GM19099 (cell line): ENCODE data around the gene MYBPC2.

Experiments used
- POLR2A ChIP-seq: IDR thresholded peaks from 3 replicates; pipeline ENCODE4 v1.6.1; 2011; ENCODE audit warnings: low read depth; ENCODE audit not compliant: insufficient read length; ENCODE audit errors: extremely low read depth

MYBPC2 gene

GRCh38 chr19:50459638-50460037, 26.9 kb downstream of the MYBPC2 start:
- TF ChIP-seq POLR2A, result no peak

- TF ChIP-seq POLR2A, result peak; percentile 45
These were observed 27.6 kb downstream of the MYBPC2 start for GRCh38 chr19:50460161-50460765.

GRCh38 chr19:50461066-50461875, 28.6 kb downstream of the MYBPC2 start:
- TF ChIP-seq POLR2A, result no peak

GRCh38 chr19:50462970-50463369, 30.3 kb downstream of the MYBPC2 start:
- TF ChIP-seq POLR2A, result no peak

GRCh38 chr19:50464348-50464747, 31.7 kb downstream of the MYBPC2 start:
- TF ChIP-seq POLR2A, result no peak

- TF ChIP-seq POLR2A, result no peak
These were observed 32.3 kb downstream of the MYBPC2 start for GRCh38 chr19:50465000-50465399.

GRCh38 chr19:50465986-50466705, 33.5 kb downstream of the MYBPC2 start:
- no peak for TF ChIP-seq POLR2A

GRCh38 chr19:50466706-50467039, 34.0 kb downstream of the MYBPC2 start:
- no peak for TF ChIP-seq POLR2A

GRCh38 chr19:50467566-50467965, 34.9 kb downstream of the MYBPC2 start:
- TF ChIP-seq POLR2A, result no peak

GRCh38 chr19:50468818-50469217, 36.1 kb downstream of the MYBPC2 start:
- no peak for TF ChIP-seq POLR2A

- TF ChIP-seq POLR2A, result no peak
These were observed 42.4 kb downstream of the MYBPC2 start for GRCh38 chr19:50475101-50475568.

- no peak for TF ChIP-seq POLR2A
These were observed 43.1 kb downstream of the MYBPC2 start for GRCh38 chr19:50475736-50476223.

GRCh38 chr19:50476224-50476906, 43.7 kb downstream of the MYBPC2 start, which contains the start of the genes EMC10 and GARIN5A:
Gene EMC10 (plus strand): TSS chr19:50476507. CDS start chr19:50476545, 38 bp downstream.
Gene GARIN5A (minus strand): TSS chr19:50476848. CDS start chr19:50476388, 460 bp downstream.
- peak; percentile 99 for TF ChIP-seq POLR2A

- no peak for TF ChIP-seq POLR2A
These were observed 44.2 kb downstream of the MYBPC2 start for GRCh38 chr19:50476907-50477238.
